ENCODE measurements around the gene ACOX2.

The ACOX2 gene

GRCh38 chr3:58577269-58577821, 40.4 kb upstream of the ACOX2 start, which contains the start of gene FAM107A:
FAM107A (minus strand) TSS chr3:58577391; CDS start chr3:58569860, 7,531 bp downstream.
- H2AFZ ChIP-seq (ENCODE audit: low read depth, low read length) = no peak within 1 kb of the TSS
- DNase-seq (no peak), ATAC-seq (ENCODE audit: insufficient read depth, low read depth) (no peak)
- no peaks in the 10 kb centered on the region for H3K4me1 ChIP-seq (ENCODE audit: insufficient read depth, low read length)
- no peaks in the 10 kb centered on the region; the same call in 1 of the 2 replicates for H4K20me1 ChIP-seq (ENCODE audit: insufficient read depth, low read length)
- no peaks in the 10 kb centered on the region for H3K79me2 ChIP-seq (ENCODE audit: insufficient read depth, low read length)
- H3K4me3 ChIP-seq (ENCODE audit: low read depth in 1 of 2, low read length in 2 of 2) = no peak within 1 kb of the TSS
- no peak within 1 kb of the TSS for H3K9ac ChIP-seq (ENCODE audit: low read depth, low read length)
- no peaks in the 10 kb centered on the region for H3K36me3 ChIP-seq (ENCODE audit: insufficient read depth, low read length)
- H3K9me3 ChIP-seq (ENCODE audit: insufficient read depth, low read length, severe bottlenecking) = no peaks in the 10 kb centered on the region
- TF ChIP-seq EZH2 (IDR thresholded peaks at IDR 0.05; ENCODE audit: borderline replicate concordance, low read depth, low read length, severe bottlenecking) (no peak), CTCF (IDR thresholded peaks at IDR 0.05; ENCODE audit: borderline replicate concordance, extremely low read depth, low read length, poor library complexity, severe bottlenecking) (no peak)
- H3K4me2 ChIP-seq (ENCODE audit: insufficient read depth, low read length) = no peak within 1 kb of the TSS
- H3K27me3 ChIP-seq (ENCODE audit: insufficient read depth, low read length, poor library complexity) = peaks cover 9% of the 10 kb centered on the region
- H3K27ac ChIP-seq (ENCODE audit: low read length) = no peak within 1 kb of the TSS

- no peak overlapping the region for H3K4me2 ChIP-seq (ENCODE audit: insufficient read depth, low read length)
- no peaks in the 10 kb centered on the region for H3K9me3 ChIP-seq (ENCODE audit: insufficient read depth, low read length, severe bottlenecking)
- TF ChIP-seq CTCF (IDR thresholded peaks at IDR 0.05; ENCODE audit: borderline replicate concordance, extremely low read depth, low read length, poor library complexity, severe bottlenecking) (no peak), EZH2 (IDR thresholded peaks at IDR 0.05; ENCODE audit: borderline replicate concordance, low read depth, low read length, severe bottlenecking) (no peak)
- no peak overlapping the region for H2AFZ ChIP-seq (ENCODE audit: low read depth, low read length)
- H3K27me3 ChIP-seq (ENCODE audit: insufficient read depth, low read length, poor library complexity) = peaks cover 9% of the 10 kb centered on the region
- H3K79me2 ChIP-seq (ENCODE audit: insufficient read depth, low read length) = no peaks in the 10 kb centered on the region
- H3K27ac ChIP-seq (ENCODE audit: low read length) = no peak overlapping the region
- H4K20me1 ChIP-seq (ENCODE audit: insufficient read depth, low read length) = no peaks in the 10 kb centered on the region; the same call in 1 of the 2 replicates
- no peak for DNase-seq
- no peak for ATAC-seq (ENCODE audit: insufficient read depth, low read depth)
- H3K4me1 ChIP-seq (ENCODE audit: insufficient read depth, low read length) = no peaks in the 10 kb centered on the region
- no peaks in the 10 kb centered on the region for H3K36me3 ChIP-seq (ENCODE audit: insufficient read depth, low read length)
- H3K4me3 ChIP-seq (ENCODE audit: low read depth in 1 of 2, low read length in 2 of 2) = no peak overlapping the region
- H3K9ac ChIP-seq (ENCODE audit: low read depth, low read length) = no peak overlapping the region
These were observed 39.7 kb upstream of the ACOX2 start for GRCh38 chr3:58576716-58577115.

- DNase-seq (no peak), ATAC-seq (ENCODE audit: insufficient read depth, low read depth) (no peak)
- no peaks in the 10 kb centered on the region for H3K36me3 ChIP-seq (ENCODE audit: insufficient read depth, low read length)
- H3K9me3 ChIP-seq (ENCODE audit: insufficient read depth, low read length, severe bottlenecking) = no peaks in the 10 kb centered on the region
- TF ChIP-seq EZH2 (IDR thresholded peaks at IDR 0.05; ENCODE audit: borderline replicate concordance, low read depth, low read length, severe bottlenecking) = no peak
- no peak for TF ChIP-seq CTCF (IDR thresholded peaks at IDR 0.05; ENCODE audit: borderline replicate concordance, extremely low read depth, low read length, poor library complexity, severe bottlenecking)
- no peak overlapping the region for H2AFZ ChIP-seq (ENCODE audit: low read depth, low read length)
- no peak overlapping the region for H3K27ac ChIP-seq (ENCODE audit: low read length)
- H3K4me3 ChIP-seq (ENCODE audit: low read depth in 1 of 2, low read length in 2 of 2) = no peak overlapping the region
- H4K20me1 ChIP-seq (ENCODE audit: insufficient read depth, low read length) = no peaks in the 10 kb centered on the region; the same call in 1 of the 2 replicates
- no peak overlapping the region for H3K4me2 ChIP-seq (ENCODE audit: insufficient read depth, low read length)
- no peaks in the 10 kb centered on the region for H3K4me1 ChIP-seq (ENCODE audit: insufficient read depth, low read length)
- H3K79me2 ChIP-seq (ENCODE audit: insufficient read depth, low read length) = no peaks in the 10 kb centered on the region
- H3K9ac ChIP-seq (ENCODE audit: low read depth, low read length) = no peak overlapping the region
- peaks cover 11% of the 10 kb centered on the region for H3K27me3 ChIP-seq (ENCODE audit: insufficient read depth, low read length, poor library complexity)
These were observed 39.1 kb upstream of the ACOX2 start for GRCh38 chr3:58575971-58576652.

Measured in DND-41 (cell line).